Left forelimb (tissue), 1 donor: ENCODE measurements around the gene USP40.
A peak's percentile ranks its signal among the peaks of the same experiment; 100 is the strongest.
"Not testable (repeated sequence)": the region's sequence is repeated elsewhere in the genome, so short reads cannot be mapped to it uniquely, and the experiment has no call there.

Experiments used
- DNase-seq: peaks from one replicate; pipeline ENCODE4 v3.0.0-alpha.2; 2018; ENCODE audit warnings: low spot score

The USP40 gene, protein sequence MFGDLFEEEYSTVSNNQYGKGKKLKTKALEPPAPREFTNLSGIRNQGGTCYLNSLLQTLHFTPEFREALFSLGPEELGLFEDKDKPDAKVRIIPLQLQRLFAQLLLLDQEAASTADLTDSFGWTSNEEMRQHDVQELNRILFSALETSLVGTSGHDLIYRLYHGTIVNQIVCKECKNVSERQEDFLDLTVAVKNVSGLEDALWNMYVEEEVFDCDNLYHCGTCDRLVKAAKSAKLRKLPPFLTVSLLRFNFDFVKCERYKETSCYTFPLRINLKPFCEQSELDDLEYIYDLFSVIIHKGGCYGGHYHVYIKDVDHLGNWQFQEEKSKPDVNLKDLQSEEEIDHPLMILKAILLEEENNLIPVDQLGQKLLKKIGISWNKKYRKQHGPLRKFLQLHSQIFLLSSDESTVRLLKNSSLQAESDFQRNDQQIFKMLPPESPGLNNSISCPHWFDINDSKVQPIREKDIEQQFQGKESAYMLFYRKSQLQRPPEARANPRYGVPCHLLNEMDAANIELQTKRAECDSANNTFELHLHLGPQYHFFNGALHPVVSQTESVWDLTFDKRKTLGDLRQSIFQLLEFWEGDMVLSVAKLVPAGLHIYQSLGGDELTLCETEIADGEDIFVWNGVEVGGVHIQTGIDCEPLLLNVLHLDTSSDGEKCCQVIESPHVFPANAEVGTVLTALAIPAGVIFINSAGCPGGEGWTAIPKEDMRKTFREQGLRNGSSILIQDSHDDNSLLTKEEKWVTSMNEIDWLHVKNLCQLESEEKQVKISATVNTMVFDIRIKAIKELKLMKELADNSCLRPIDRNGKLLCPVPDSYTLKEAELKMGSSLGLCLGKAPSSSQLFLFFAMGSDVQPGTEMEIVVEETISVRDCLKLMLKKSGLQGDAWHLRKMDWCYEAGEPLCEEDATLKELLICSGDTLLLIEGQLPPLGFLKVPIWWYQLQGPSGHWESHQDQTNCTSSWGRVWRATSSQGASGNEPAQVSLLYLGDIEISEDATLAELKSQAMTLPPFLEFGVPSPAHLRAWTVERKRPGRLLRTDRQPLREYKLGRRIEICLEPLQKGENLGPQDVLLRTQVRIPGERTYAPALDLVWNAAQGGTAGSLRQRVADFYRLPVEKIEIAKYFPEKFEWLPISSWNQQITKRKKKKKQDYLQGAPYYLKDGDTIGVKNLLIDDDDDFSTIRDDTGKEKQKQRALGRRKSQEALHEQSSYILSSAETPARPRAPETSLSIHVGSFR

DNA sequence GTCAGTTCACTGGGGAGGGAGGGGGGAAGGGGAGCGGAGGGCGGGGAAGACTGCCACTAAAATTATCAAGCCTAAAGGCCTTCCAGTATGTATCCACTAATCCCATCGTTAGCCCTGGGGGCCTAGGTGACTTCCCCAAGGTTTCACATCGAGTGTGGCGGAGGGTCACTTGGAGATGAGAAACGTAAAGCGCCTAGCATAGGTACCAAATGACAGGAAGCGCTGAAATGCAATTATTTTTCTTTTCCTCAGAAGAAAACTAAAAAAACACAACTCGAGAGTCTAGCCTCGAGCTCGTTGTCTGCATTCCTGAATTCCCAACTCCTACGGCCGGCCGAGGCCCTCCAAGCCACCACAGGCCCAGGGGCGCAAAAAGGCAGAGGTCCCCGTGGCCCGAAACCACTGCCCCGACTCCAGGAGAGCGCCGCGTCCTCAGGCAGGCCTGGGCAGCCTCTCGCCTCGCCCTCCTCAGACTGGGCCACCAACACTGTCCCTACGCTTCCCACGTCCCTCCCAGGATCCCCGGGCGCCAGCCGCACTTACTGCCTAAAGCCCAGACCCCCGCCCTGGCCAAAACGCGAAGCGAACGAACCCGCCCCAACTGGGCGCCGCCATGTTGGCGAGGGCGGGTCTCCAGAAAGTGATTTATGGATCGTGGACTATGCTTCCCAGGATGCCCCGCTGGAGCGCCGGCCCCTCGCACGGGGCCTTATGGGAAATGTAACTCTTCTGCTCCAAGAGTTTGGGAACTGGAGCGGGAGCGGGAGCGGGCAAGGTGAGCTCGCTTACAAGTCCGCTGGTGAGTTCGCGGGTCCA lies at the start of gene USP40:
Gene USP40 (minus strand): TSS at position 642 of the 816 bp plus-strand sequence. CDS start 1,228 bp downstream, outside the sequence.
- peak; percentile 95 for DNase-seq

DNA sequence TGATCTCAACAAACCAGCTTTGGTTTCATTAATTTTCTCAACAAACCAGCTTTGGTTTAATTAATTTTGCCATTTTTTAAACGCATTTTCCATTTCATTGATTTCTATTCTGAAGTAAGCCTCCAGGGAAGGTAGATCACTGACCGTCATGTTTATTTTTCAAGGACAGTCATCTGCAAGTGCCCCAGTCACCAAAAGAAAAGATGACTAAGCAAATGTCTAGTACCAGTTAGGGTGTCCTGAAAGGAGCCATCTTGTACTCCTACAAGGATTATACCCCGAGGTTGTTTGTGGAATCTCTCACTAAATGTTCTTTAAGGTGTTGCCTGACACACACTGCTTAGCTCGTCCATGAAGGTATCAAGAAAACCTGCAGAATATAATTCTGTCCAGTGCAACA lies 44.7 kb upstream of the USP40 start:
- DNase-seq: no peak

DNA sequence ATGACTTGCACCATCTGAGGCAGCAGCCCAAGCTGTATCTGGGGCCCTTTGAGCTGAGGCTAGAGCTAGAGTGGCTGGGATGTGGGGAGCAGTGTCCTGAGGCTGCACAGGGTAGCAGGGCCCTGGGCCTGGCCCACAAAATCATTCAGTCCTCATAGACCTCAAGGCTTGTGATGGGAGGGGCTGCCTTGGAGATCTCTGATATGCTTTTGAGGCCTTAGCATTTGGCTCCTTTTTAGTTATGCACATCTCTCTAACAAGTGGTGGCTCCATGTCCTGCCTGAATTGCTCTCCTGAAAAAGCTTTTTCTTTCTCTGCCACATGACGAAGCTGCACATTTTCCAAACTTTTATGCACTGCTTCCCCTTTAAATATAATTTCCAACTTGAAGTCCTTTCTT lies 39.1 kb upstream of the USP40 start:
- DNase-seq: no peak

DNA sequence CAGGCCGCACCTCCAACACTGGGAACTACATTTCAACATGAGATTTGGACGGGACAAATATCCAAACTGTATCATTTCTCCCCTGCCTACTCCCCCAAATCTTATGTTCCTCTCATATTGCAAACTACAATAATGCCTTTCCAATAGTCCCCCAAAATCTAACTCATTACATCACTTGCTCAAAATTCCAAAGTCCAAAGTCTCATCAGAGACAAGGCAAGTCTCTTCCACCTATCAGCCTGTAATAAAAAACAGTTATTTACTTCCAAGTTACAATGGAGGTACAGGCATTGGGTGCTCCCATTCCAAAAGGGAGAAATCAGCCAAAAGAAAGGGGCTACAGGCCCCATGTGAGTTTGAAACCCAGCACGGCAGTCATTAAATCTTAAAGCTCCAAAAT lies 38.2 kb upstream of the USP40 start:
- DNase-seq: no peak

DNA sequence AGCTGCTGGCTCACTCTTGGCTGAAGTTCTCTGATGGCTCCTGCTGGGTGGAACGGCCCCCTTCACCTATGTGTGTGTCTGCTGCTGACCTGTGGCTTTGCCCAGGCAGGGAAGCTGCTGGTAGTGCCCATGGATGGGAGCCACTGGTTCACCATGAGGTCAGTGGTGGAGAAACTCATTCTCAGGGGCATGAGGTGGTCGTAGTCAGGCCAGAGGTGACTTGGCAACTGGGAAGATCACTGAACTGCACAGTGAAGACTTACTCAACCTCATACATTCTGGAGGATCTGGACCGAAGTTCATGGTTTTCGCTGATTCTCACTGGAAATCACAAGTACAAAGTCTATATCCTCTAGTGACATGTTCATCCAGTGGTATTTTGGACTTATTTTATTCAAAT lies 36.9 kb upstream of the USP40 start:
- DNase-seq: no peak

DNA sequence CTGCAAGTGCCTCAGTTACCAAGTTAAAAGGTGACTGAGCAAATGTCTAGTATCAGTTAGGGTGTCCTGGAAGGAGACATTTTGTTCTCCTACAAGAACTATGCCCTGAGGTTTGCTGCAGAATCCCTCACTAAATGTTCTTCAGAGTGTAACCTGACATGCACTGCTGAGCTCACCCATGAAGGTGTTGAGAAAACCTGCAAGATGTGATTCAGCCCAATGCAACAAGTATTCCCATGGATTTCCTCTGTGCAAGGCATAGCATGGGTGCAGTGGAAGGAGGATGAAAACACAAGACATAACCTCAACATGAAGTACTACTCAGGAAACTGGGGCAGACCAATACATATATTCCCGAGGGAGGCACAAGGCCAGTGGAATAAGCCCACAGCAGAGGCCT lies 35.5 kb upstream of the USP40 start:
- no peak for DNase-seq

DNA sequence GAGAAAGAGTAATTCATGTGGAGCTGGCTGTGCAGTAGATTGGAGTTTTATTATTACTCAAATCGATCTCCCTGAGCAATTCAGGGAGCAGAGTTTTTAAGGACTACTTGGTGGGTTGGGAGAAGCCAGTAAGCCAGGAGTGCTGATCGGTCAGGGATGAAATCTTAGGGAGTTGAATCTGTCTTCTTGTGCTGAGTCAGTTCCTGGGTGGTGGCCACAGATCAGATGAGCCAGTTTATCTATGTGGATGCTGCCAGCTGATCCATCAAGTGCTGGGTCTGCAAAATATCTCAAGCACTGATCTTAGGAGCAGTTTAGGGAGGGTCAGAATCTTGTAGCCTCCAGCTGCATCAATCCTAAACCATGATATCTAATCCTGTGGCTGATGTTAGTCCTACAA lies 33.8 kb upstream of the USP40 start:
- no peak for DNase-seq

DNA sequence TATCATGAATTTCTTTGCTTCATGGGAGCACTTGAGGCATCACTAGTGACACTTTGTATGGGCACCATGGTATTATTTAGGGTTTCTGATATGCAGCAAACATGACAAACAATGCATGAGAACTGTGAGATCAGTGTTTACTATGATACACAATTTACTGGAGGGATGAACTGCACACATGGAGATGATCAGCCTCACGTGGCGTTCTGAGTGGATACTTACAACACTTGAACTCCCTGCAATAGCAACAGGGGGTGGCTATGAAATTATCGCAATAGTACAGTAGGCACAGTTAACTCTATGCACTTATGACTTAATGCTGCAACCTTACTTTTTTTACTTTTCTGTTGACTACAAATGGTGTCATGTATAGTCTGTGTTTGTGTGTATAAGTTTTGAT lies 32.4 kb upstream of the USP40 start:
- no peak for DNase-seq

DNA sequence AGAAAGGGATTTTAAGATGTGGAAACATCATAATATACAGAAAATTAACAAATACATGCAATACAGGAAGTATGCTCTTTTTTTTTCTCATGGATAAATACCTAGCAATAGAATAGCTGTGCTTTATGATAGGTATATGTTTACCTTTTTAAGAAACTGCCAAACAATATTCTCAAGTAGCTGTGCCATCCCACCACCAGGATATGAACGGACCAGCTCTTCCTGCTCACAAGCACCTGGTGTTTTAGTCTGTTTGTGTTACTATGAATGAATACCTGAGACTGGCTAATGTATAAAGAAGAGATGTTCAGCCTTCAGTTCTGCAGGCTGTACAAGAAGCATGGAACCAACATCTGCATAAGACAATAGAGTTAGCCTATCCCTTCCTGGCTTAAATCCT lies 30.9 kb upstream of the USP40 start:
- DNase-seq: no peak

DNA sequence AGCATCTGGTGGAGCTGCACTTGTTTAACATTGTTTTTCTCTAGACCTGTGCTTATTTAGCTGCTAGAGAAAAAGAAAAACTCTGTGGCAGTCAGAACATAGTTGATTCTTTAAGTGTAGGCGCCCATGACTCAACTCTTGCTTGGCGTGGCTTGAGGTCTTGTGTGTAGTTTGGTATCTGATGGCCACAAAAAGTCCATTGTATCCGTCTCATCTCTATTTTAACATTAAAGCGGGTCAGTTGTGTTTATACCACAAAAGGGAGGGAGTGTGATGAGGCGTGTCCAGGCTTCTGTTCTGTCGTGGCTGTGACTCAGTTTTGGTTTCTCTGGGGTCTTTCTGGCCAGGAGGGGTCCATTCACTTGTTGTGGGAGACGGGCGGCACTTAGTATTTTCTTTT lies 26.6 kb upstream of the USP40 start:
- no peak for DNase-seq

DNA sequence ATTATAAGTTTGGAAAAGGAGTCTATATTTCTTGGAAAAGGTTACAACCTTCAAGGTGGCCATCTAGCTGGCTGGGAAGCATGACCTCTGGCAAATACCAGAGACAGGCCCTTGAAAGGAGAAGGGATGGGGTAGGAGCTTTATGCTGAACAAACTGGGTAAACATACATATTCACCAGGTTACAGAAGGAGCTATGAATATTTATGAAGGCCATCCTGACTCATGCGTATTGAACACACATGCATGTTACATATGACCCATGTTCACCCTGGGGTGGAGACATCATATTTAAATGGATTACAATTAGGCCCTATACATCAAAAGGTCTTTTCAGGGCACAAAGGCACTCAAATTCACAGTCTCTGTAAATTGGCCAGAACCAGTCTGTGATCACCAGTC lies 26.1 kb upstream of the USP40 start:
- DNase-seq: not testable (repeated sequence)

DNA sequence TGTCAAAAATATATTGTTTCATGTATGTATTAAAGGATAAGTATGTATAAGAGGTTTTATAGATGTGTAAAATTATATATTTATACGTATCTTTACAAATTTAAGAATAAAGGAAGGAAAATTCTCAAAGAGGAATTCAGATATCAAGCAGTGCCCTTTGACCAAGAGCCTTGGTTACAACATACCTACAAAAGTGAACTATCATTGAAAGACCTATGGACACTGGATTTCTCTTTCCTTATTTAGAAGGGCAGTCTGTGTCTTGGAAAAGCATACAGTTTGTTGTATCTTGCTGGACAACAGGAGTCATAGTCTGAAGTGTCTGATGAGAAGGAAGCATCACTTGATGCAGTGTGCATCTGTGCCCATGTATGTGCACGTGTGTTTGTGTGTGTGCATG lies 21.8 kb upstream of the USP40 start:
- DNase-seq: no peak

DNA sequence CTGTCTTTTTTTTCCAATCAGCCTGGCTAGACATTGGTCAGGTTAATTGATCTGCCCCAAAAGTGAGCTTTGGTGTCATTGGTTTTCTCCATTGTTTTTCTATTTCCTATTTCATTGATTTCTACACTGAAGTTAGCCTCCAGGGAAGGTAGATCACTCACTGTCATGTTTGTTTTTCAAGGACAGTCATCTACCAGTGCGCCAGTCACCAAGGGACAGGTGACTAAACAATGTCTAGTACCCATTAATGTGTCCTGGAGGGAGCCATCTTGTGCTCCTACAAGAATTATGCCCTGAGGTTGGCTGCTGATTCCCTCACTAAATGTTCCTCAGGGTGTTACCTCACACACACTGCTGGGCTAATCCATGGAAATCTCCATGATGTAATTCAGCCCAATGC lies 17.6 kb upstream of the USP40 start:
- no peak for DNase-seq

DNA sequence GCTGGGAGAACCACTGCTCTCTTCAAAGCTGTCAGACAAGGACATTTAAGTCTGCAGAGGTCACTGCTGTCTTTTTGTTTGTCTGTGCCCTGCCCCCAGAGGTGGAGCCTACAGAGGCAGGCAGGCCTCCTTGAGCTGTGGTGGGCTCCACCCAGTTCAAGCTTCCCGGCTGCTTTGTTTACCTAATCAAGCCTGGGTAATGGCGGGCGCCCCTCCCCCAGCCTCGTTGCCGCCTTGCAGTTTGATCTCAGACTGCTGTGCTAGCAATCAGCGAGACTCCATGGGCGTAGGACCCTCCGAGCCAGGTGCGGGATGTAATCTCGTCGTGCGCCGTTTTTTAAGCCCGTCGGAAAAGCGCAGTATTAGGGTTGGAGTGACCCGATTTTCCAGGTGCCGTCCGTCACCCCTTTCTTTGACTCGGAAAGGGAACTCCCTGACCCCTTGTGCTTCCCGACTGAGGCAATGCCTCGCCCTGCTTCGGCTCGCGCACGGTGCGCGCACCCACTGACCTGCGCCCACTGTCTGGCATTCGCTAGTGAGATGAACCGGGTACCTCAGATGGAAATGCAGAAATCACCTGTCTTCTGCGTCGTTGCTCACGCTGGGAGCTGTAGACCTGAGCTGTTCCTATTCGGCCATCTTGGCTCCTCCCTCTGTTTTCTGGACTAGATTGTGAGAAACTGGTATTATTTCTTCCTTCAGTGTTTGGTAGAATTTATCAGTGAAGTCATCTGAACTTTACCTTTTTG lies 16.8 kb upstream of the USP40 start:
- not testable (repeated sequence) for DNase-seq

DNA sequence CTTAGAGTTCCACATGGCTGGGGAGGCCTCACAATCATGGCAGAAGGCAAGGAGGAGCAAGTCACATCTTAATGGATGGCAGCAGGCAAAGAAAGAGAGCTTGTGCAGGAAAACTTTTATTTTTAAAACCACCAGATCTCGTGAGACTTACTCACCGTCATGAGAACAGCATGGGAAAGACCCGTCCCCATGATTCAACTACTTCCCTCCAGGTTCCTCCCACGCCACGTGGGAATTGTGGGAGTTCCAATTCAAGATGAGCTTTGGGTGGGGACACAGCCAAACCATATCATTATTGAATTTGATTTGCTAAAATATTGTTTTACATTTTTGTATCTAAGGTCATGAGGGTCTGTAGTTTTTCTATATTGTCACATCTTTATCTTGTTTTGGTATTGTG lies 10.8 kb upstream of the USP40 start:
- DNase-seq: not testable (repeated sequence)

DNA sequence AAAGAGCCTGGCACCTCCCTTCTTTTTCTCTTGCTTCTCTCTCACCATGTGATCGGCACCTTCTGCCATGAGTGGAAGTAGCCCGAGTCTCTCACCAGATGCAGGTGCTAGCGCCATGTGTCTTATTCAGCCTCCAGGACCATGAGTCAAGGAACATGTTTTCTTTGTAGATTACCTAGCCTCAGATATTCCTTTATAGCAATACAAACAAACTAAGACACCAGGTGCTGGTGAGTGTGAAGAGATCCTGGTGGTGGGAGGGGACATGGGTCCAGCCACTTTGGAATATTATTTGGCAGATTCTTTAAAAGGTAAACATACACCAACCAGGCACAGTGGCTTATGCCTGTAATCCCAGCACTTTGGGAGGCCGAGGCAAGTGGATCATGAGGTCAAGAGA lies 5.9 kb upstream of the USP40 start:
- no peak for DNase-seq

DNA sequence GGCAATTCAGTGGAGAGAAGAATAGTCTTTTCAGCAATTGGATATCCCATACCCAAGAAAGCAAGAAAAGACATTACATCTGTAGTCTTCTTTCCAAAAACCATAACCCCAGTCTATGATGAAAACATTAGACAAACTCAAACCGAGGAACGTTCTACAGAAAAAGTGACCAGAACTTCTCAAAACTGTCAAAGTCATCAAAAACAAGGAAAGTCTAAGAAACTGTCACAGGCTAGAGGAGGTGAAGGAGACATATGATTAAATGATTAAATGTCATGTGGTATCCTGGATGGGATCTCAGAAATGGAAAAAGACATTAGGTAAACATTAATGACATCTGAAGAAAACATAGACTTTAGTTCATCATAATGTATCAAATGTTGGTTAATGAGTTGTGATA lies 4.9 kb upstream of the USP40 start:
- DNase-seq: no peak

DNA sequence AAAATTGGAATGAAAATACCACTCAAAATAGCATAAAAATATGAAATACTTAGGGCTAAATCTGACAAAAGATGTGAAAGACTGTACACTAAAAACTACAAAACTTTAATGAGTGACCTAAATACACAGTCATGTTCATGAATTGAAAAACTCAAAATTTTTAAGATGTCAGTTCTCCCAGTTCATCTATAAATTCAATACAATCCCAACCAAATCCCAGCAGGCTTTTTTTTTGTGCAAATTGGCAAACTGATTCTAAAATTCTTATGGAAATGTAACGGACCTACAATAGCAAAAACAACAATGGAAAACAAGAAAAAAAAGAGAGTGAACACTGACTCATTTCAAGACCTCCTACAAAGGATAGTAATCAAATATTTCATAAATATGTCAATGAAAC lies 4.4 kb upstream of the USP40 start:
- no peak for DNase-seq

DNA sequence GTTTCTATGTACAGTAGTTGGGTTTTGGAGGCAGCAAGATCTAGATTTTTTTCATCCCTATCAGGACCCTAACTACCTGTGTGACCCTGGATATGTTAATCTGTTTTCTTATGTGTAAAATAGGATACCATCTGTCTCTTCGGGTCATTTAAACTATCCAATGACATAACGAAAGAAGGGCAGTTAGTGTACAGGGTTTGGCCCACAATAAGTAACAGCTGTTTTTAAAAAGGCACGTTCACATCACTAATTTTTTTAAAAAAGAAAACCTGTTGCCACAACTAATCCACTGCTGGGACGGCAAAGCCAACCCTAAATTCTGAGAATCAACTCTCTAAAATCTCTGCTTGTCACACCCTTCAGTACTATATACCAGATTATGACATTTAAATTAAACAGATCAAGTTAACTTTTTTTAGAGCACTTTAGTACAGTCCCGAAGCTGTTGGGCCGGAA lies 869 bp downstream of the USP40 start:
- no peak for DNase-seq

DNA sequence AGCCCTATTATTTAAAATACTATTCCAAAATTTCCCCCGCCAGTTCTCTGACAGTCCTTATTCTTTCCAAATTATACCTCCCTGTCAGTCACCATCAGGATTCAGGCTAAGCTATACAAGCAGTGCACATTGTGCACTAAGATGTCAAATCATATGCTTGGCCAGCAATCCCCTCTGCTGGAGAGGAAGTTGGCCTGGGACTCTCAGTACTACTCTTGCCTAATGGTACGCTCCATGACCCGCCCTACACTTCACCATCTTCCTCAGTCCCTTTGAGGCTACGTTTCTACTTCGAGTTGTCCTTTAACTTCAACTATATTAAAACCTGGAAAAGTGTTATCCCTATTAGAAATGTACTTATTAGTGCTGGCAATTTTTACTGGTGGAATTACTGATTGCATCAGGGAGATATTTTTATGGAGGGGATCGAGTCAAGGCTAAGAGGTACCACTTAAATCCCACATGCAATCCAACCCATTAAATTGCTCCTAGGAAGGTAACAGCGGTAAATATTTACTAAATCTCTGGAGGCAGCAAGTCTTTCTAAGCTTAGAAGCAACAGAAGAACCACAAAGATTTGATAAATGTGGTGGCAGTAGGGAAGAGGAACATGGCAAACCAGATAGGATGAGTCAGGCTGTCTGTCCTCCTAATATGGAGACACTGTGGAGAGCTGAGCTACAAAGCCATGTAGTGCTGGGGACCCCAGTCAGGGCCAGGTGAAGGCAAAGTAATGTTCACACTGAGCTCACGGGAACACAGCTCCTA lies 2.7 kb downstream of the USP40 start:
- DNase-seq: no peak
